Osteoblast (primary cell): Measurements from ENCODE around the gene PLVAP. TPM values are rescaled to one million over a fixed set of nuclear protein-coding genes. Genes with fewer than 3 reads are reported as not detected.

Experiments used
- DNase-seq: peaks from one replicate; pipeline ENCODE4 v3.0.0; 2011; ENCODE audit warnings: low spot score, mixed read lengths; ENCODE audit not compliant: insufficient read length; ENCODE audit errors: missing footprints
- H2AFZ ChIP-seq: 2 replicates; pipeline ENCODE4 v1.6.0; 2011; ENCODE audit warnings: mild to moderate bottlenecking, low read length
- H3K27ac ChIP-seq: 2 replicates; pipeline ENCODE4 v1.5.1; 2011; ENCODE audit warnings: mild to moderate bottlenecking, low read depth, low read length, moderate library complexity
- H3K27me3 ChIP-seq: 2 replicates; pipeline ENCODE4 v1.6.0; 2012; ENCODE audit warnings: mild to moderate bottlenecking, control low read depth, inconsistent platforms, low read length, moderate library complexity; ENCODE audit not compliant: insufficient read depth
- H3K36me3 ChIP-seq: 2 replicates; pipeline ENCODE4 v1.5.1; 2011; ENCODE audit warnings: mild to moderate bottlenecking, low read length, control low read depth, moderate library complexity; ENCODE audit not compliant: insufficient read depth
- H3K4me1 ChIP-seq: 2 replicates; pipeline ENCODE4 v1.5.1; 2011; ENCODE audit warnings: mild to moderate bottlenecking, low read length, control low read depth, moderate library complexity; ENCODE audit not compliant: insufficient read depth
- H3K4me2 ChIP-seq: 2 replicates; pipeline ENCODE4 v1.6.0; 2011; ENCODE audit warnings: mild to moderate bottlenecking, low read length; ENCODE audit not compliant: insufficient read depth
- H3K4me3 ChIP-seq: fragments of 200-600 bp; sonication (generic); 3 replicates; pipeline ENCODE4 v1.5.1; 2012; ENCODE audit warnings: mild to moderate bottlenecking, low read length, inconsistent platforms; ENCODE audit not compliant: insufficient read depth
- H3K79me2 ChIP-seq: 2 replicates; pipeline ENCODE4 v1.6.0; 2012; ENCODE audit warnings: mild to moderate bottlenecking, low read length, control low read depth, inconsistent platforms; ENCODE audit not compliant: insufficient read depth
- H3K9me3 ChIP-seq: 2 replicates; pipeline ENCODE4 v1.5.1; 2011; ENCODE audit warnings: low read depth, low read length, control low read depth
- H4K20me1 ChIP-seq: 2 replicates; pipeline ENCODE4 v1.6.0; 2012; ENCODE audit warnings: mild to moderate bottlenecking, low read length, control low read depth; ENCODE audit not compliant: insufficient read depth
- CTCF ChIP-seq: IDR thresholded peaks from 2 replicates; pipeline ENCODE4 v1.5.1; 2011; ENCODE audit warnings: mild to moderate bottlenecking, low read depth, low read length, moderate library complexity; ENCODE audit errors: extremely low read depth
- total RNA-seq: library from RNA; depleted of rRNA; stranded (reverse); fragments of >200 nt; gene quantifications from 2 replicates; pipeline ENCODE4 v1.2.3, GENCODE V29; 2012

The PLVAP gene
- total RNA-seq, 1 donor, result not detected

DNA sequence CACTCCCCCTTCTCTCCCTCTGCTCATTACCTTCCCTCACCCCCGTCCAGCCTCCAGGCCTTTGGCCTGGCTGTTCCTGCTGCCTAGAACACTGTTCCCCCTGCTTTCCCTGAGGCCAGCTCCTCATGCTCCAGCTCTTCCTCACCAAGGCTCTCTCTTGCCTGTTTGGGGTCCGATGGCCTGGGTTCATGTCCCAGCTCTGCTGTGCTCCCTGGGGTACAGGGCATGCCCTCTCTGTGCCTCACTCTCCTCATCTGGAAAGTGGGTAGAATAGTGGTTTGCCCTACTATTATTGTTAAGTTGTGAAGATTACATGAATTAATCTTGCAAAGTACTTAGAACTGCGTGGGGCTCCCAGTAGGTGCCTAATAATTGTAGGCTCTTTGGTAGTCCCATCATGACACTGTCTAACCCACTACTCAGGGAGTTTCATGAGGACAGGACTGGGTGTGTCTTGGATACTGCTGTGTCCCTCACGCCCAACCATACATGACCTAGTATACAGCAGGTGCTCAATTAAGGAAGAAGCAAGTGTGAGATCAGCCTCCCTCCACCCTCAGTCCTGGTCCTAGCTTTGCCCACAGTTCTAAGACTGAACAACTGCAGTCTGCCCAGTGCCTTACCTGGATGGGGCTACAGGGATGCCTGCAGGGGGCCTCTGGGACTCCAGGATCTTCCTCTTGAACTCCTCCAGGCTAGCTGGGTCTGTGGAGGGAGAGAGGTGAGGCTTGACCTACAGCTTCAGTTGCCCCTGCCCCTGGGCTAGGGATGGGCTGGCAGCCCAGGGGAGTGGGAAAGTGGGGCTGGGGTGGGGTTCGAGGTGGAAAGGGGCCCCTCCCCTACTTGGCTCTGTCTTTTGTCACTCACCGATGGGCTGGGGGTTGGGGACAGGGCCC is 17.0 kb downstream of the PLVAP start:
- H3K79me2 ChIP-seq, result no peaks in the 10 kb centered on the region
- H3K4me1 ChIP-seq, result no peaks in the 10 kb centered on the region
- H3K27ac ChIP-seq, result no peak overlapping the region
- no peak overlapping the region for H2AFZ ChIP-seq
- no peaks in the 10 kb centered on the region for H3K36me3 ChIP-seq
- H3K9me3 ChIP-seq, result no peaks in the 10 kb centered on the region
- H3K4me3 ChIP-seq, result no peak overlapping the region
- H4K20me1 ChIP-seq, result no peaks in the 10 kb centered on the region
- H3K27me3 ChIP-seq, result no peaks in the 10 kb centered on the region
- no peak for TF ChIP-seq CTCF
- H3K4me2 ChIP-seq, result no peak overlapping the region
- DNase-seq, result peak; percentile 82

DNA sequence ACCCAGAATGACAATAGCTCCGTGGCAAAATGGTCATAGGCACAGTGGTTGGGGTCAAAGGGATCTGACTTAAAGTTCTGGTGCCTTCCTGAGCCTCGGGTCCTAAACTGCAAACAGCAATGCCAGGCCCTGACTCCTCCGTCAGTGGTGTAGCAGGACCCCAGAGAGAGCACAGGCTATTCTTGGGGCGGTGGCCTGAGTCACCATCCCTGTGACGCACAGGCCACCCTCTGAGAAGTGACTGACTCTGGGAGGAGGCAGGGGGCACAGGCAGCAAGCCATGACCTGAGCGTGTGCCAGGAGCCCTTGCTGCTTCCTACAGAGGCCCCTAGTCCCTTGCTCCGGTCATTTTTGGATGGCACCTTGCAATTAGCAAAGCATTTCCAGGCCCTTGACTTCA is 18.7 kb downstream of the PLVAP start:
- no peaks in the 10 kb centered on the region for H3K79me2 ChIP-seq
- no peak overlapping the region for H2AFZ ChIP-seq
- peak; percentile 92 for DNase-seq
- no peaks in the 10 kb centered on the region for H3K4me1 ChIP-seq
- H3K36me3 ChIP-seq, result no peaks in the 10 kb centered on the region
- no peaks in the 10 kb centered on the region for H3K27me3 ChIP-seq
- no peak overlapping the region for H3K4me2 ChIP-seq
- no peaks in the 10 kb centered on the region for H4K20me1 ChIP-seq
- TF ChIP-seq CTCF, result no peak
- H3K4me3 ChIP-seq, result no peak overlapping the region
- no peak overlapping the region for H3K27ac ChIP-seq
- no peaks in the 10 kb centered on the region for H3K9me3 ChIP-seq

- no peak overlapping the region for H2AFZ ChIP-seq
- no peaks in the 10 kb centered on the region for H3K4me1 ChIP-seq
- H3K27ac ChIP-seq, result no peak overlapping the region
- H3K36me3 ChIP-seq, result no peaks in the 10 kb centered on the region
- H3K4me3 ChIP-seq, result no peak overlapping the region
- TF ChIP-seq CTCF, result no peak
- H3K9me3 ChIP-seq, result no peaks in the 10 kb centered on the region
- DNase-seq, result peak; percentile 4
- no peaks in the 10 kb centered on the region for H4K20me1 ChIP-seq
- H3K79me2 ChIP-seq, result no peaks in the 10 kb centered on the region
- H3K4me2 ChIP-seq, result no peak overlapping the region
- no peaks in the 10 kb centered on the region for H3K27me3 ChIP-seq
These were observed 19.4 kb downstream of the PLVAP start for GRCh38 chr19:17357724-17358123.

- no peak for TF ChIP-seq CTCF
- no peaks in the 10 kb centered on the region for H3K9me3 ChIP-seq
- DNase-seq, result no peak
- no peak overlapping the region for H3K4me2 ChIP-seq
- H3K27me3 ChIP-seq, result no peaks in the 10 kb centered on the region
- H3K36me3 ChIP-seq, result no peaks in the 10 kb centered on the region
- no peak overlapping the region for H3K4me3 ChIP-seq
- no peaks in the 10 kb centered on the region for H3K4me1 ChIP-seq
- H3K27ac ChIP-seq, result no peak overlapping the region
- H4K20me1 ChIP-seq, result no peaks in the 10 kb centered on the region
- H2AFZ ChIP-seq, result no peak overlapping the region
- no peaks in the 10 kb centered on the region for H3K79me2 ChIP-seq
These were observed 20.0 kb downstream of the PLVAP start for GRCh38 chr19:17357078-17357666.
